ENCODE data around the gene BFSP2.

Gene BFSP2, protein sequence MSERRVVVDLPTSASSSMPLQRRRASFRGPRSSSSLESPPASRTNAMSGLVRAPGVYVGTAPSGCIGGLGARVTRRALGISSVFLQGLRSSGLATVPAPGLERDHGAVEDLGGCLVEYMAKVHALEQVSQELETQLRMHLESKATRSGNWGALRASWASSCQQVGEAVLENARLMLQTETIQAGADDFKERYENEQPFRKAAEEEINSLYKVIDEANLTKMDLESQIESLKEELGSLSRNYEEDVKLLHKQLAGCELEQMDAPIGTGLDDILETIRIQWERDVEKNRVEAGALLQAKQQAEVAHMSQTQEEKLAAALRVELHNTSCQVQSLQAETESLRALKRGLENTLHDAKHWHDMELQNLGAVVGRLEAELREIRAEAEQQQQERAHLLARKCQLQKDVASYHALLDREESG

GRCh38 chr3:133400006-133400515 lies at the start of gene BFSP2:
Gene BFSP2, plus strand, starts transcription at chr3:133400056. Its CDS starts 28 bp downstream, at chr3:133400084.
- DNase-seq = no peak

- DNase-seq = no peak
Measured at GRCh38 chr3:133354721-133355120, 45.1 kb upstream of the BFSP2 start.

GRCh38 chr3:133360476-133360875 lies 39.4 kb upstream of the BFSP2 start:
- no peak for DNase-seq

DNA sequence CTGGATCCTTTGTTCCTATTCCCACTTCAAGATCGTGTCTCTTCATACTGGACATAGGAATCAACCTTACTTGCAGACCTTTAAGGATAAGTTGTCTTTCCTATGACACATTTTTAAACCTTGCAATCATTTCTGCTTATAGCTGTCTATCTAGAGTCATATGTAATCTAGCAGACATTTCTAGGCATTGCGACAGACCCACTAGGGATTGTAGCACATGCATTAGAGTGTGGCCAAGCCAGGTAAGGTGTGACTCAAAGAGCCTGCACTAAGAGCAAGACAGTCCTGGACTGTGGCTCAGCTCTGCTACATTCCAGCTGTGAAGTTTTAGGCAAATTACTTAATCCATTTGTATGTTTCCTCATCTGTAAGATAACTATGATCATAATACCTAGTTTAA lies 38.8 kb upstream of the BFSP2 start:
- no peak for DNase-seq

DNA sequence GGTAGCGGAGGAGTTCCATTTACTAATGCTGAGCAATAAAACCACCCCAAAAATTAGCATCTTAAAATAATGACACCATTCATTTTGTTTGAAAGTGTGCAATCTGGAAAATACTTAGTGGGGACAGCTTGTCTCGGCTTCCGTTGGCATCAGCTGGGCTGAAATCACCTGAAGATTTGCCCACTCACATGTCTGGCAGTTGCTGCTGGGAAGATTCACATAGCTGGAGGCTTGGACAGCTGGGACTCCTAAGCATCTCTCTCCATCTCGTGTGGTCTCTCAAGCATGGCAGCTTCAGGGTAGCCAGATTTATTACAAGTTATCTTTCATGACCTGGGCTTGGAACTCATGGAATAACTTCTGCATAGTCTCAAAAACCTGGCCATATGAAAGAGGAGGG lies 38.4 kb upstream of the BFSP2 start:
- no peak for DNase-seq

GRCh38 chr3:133362539-133362938 lies 37.3 kb upstream of the BFSP2 start:
- DNase-seq = no peak

- no peak for DNase-seq
Measured at GRCh38 chr3:133364704-133365103, 35.2 kb upstream of the BFSP2 start.

DNA sequence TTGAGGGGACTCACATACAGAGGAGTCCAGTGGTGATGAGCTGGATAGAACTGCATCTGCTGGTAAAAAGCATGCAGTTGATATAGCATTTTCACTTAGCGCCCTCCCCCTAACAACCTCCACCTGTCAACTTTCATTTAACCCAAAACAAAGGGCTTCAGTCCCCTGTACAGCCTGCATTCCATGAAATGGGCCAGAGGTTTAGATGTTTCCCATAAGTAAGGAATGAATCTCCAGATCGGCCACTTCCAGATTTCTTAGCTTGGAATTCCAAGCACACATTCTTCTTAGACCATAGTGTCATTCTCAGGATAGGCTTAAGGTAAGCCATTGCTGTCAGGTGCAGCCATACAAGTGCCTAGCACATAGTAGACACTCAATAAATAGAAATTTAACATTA lies 32.9 kb upstream of the BFSP2 start:
- DNase-seq = no peak

DNA sequence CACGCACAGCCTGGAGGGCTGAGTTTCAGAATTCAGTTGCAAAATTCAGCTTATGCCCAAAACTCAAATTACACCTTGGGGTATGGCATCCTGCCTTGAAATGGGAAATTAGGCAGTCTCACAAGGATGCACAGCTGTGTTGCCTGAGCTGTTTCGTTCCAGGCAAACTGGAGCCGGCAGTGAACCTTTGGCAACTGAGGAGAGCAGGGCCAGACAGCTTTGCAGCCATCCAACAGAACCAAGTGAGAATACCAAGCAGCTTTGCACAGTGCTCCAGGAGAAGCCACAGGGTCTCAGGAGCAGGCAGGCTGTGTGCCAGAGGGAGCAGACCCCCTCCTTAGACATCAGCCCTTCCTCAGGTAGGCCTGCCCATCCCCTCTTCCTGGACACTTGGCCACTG lies 32.5 kb upstream of the BFSP2 start:
- no peak for DNase-seq

GRCh38 chr3:133367956-133368355 lies 31.9 kb upstream of the BFSP2 start:
- no peak for DNase-seq

GRCh38 chr3:133368371-133369067 lies 31.3 kb upstream of the BFSP2 start:
- no peak for DNase-seq

DNA sequence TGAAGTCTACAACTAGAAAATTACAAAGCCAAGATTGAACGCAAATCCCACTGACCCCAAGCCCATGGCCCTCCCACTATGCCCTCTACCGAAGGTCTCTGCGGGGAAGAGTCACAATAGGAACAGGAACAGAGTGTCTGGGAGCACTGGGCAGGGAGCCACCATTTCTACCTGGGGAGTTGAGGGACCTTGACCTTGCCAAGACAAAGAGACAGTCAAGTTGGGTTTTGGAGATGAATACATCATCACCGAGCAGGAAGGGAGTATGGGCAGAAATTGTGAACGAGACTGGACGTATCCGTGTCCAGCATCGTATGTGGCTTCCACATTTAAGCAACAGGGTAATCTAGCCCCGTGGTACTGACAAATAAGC lies 30.8 kb upstream of the BFSP2 start:
- no peak for DNase-seq

- DNase-seq = no peak
Measured at GRCh38 chr3:133371181-133371580, 28.7 kb upstream of the BFSP2 start.

GRCh38 chr3:133371676-133372075 lies 28.2 kb upstream of the BFSP2 start:
- DNase-seq = no peak

GRCh38 chr3:133374708-133375402 lies 25.0 kb upstream of the BFSP2 start:
- DNase-seq = no peak

DNA sequence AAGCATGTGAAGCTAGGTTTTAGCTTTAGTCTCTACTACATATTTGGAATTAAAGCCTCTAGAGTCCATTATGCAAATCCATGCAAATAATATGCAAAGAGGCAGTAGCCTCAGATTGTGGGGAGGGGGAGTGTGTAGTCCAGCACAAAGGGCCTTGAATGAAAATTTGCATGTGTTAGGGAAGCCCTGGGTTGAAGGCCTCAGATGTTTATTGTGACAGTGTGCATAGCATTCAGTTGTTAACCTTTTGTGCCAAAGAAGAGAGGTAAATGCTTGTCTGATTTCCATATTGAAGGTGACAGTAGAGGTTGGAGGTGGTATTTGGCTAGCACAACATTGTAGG lies 24.5 kb upstream of the BFSP2 start:
- no peak for DNase-seq

GRCh38 chr3:133376810-133377209 lies 23.0 kb upstream of the BFSP2 start:
- DNase-seq = no peak

- peak; percentile 20 for DNase-seq
Measured at GRCh38 chr3:133377396-133377795, 22.5 kb upstream of the BFSP2 start.

DNA sequence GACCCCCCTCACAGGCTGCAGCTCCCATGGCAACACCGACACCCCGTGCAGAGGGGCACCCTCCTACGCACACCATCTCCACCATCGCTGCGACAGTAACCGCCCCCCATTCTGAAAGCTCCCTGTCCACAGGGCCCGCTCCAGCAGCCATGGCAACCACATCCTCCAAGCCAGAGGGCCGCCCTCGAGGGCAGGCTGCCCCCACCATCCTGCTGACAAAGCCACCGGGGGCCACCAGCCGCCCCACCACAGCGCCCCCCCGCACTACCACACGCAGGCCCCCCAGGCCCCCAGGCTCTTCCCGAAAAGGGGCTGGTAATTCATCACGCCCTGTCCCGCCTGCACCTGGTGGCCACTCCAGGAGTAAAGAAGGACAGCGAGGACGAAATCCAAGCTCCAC lies 19.9 kb upstream of the BFSP2 start:
- no peak for DNase-seq

DNA sequence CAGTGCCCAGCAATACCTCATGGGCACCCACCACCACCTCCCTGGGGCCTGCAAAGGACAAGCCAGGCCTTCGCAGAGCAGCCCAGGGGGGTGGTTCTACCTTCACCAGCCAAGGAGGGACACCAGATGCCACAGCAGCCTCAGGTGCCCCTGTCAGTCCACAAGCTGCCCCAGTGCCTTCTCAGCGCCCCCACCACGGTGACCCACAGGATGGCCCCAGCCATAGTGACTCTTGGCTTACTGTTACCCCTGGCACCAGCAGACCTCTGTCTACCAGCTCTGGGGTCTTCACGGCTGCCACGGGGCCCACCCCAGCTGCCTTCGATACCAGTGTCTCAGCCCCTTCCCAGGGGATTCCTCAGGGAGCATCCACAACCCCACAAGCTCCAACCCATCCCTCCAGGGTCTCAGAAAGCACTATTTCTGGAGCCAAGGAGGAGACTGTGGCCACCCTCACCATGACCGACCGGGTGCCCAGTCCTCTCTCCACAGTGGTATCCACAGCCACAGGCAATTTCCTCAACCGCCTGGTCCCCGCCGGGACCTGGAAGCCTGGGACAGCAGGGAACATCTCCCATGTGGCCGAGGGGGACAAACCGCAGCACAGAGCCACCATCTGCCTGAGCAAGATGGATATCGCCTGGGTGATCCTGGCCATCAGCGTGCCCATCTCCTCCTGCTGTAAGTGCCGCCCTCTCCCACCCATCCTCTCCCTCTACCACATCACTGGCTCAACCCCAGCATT lies 19.2 kb upstream of the BFSP2 start:
- no peak for DNase-seq

- DNase-seq = no peak
Measured at GRCh38 chr3:133381346-133382109, 18.3 kb upstream of the BFSP2 start.

GRCh38 chr3:133383175-133383574 lies 16.7 kb upstream of the BFSP2 start:
- DNase-seq = no peak
